GM12864 (cell line): ENCODE measurements around the gene FIBCD1.

Experiments
- DNase-seq: peaks from one replicate; pipeline ENCODE4 v3.0.0-alpha.2; 2011; ENCODE audit warnings: low read depth
- H3K4me3 ChIP-seq: 2 replicates; pipeline ENCODE4 v1.5.1; 2011; ENCODE audit warnings: mild to moderate bottlenecking, low read depth, low read length, control low read depth
- TF ChIP-seq, protein P1 (sequence below): IDR thresholded peaks from 2 replicates; pipeline ENCODE4 v1.5.1; 2011; ENCODE audit warnings: low read depth, mild to moderate bottlenecking, moderate library complexity, low read length, control low read depth, inconsistent platforms; ENCODE audit errors: missing control alignments

The FIBCD1 gene

DNA sequence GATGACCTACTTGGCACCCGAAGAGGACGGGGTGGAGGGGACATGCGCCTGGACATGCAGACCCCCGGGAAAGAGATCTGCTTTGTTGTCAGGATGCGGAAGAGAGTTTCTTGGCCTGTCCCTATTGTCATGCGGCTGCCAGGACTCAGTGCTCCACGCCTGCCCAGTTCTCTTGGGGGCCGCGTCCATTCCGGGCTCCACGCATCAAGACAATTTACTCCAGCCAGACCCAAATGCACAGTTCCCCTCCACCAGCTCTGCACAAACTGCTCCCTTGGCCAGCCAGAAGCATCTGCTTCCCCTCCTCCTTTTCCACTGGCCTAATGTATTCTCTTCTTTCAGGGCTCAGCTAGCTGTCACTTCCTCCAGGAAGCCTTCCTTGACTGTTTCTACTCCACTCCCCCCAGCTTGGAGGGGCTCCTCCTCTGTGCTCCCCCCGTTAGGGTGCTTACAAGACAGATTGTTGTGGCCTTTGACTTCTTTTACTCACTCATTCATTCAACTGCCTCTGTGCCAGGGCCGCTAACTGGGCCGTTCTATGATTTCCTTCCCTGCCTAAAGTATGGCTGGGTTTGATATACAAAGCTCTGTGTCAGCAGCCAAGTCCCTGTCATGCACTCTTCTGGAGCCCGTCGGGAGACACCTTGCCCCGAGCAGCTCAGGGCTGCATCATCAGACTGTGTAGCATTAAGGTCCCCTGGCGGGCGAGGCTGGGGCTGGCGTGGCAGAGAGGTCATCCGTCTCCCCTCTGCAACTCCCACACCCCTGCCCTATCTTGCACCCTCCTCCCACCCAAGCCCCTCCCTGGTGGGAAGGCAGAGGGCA lies 6.6 kb downstream of the FIBCD1 start:
- DNase-seq, result no peak
- TF ChIP-seq, protein P1, sequence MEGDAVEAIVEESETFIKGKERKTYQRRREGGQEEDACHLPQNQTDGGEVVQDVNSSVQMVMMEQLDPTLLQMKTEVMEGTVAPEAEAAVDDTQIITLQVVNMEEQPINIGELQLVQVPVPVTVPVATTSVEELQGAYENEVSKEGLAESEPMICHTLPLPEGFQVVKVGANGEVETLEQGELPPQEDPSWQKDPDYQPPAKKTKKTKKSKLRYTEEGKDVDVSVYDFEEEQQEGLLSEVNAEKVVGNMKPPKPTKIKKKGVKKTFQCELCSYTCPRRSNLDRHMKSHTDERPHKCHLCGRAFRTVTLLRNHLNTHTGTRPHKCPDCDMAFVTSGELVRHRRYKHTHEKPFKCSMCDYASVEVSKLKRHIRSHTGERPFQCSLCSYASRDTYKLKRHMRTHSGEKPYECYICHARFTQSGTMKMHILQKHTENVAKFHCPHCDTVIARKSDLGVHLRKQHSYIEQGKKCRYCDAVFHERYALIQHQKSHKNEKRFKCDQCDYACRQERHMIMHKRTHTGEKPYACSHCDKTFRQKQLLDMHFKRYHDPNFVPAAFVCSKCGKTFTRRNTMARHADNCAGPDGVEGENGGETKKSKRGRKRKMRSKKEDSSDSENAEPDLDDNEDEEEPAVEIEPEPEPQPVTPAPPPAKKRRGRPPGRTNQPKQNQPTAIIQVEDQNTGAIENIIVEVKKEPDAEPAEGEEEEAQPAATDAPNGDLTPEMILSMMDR, result peak; percentile 41
- no peak overlapping the region for H3K4me3 ChIP-seq

DNA sequence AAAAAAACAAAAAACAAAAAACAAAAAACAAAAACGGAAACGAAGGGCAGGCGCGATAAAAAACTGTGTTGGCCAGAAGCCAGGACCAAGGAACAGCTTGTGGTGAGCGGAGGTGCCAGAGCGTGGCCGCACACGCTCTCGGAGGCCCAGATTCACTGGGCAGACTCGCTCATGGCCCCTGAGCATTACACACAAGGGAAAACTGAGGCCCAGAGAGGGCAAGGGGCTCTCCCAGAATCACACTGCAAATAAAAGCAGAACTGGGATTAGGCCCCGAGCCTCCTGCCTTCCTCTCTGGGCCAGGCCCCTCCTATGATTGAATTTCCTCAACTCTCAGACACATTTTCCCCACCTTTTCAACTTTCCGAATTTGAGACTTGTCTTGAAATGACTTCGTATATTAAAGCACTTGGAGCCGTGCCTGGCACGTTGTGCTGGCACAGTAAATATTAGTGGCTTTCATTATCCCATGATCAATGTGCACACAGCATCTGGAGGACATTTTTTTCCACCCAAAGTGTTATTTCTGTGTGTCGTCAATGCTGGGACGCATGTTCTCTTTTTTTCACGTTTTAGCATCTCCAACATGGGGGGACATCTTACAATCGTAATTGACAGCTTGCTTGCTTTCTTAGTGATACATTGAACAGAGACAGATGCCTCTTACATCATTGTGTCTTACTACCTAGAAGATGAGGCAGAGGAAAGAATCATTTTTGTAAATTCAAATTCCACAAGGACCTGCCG lies 7.4 kb downstream of the FIBCD1 start:
- TF ChIP-seq, protein P1, result no peak
- DNase-seq, result no peak
- H3K4me3 ChIP-seq, result no peak overlapping the region

DNA sequence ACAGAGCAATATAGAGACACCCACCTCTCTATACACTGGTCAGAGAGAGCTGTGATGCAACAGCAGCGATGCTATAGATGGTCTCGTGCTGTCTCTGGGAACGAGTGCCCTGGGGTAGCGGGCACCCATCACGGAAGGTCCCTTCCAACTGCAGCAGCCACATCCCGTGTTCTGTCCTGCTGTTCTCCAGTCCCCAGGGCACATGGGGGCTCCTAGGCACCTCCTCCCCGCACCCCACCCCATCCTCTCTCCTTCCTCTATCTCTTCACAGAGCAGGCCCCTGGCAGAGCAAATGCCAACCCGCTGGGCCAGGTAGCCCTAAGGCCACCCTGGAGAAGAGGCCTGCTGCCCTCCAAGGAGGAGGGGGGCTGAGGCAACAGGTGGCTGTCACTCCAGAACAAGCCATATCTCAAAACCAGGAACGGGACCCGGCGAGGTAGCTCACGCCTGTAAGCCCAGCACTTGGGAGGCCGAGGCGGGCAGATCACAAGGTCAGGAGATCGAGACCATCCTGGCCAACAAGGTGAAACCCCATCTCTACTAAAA lies 8.2 kb downstream of the FIBCD1 start:
- DNase-seq, result no peak
- TF ChIP-seq, protein P1, result no peak
- H3K4me3 ChIP-seq, result no peak overlapping the region

DNA sequence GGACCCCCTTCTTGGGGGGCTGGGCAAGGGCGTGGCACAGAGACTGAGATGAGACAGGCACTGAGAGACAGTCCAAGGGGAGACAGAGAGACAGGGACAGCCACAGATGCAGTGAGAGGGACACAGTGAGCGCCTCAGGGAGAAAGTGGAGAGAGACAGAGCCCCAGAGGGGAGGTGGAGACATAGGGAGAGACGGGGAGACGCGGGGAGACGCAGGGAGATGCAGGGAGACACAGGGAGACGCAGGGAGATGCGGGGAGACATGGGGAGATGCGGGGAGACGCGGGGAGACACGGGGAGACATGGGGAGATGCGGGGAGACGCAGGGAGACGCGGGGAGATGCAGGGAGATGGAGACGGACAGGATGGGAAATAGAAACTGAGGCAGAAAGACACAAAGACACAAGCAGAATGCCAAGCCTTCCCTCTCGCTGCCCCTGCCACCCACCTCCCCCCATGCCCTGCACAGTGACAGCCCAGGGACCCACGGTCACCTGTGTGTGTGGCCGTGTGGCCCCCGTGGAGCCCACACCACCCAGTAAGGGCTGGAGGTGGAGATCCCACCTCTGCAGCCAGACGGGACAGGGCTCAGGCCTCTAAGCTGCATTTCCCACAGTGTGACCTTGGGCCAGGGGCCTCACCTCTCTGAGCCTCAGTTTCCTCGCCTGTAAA lies 8.8 kb downstream of the FIBCD1 start:
- TF ChIP-seq, protein P1, result no peak
- no peak overlapping the region for H3K4me3 ChIP-seq
- DNase-seq, result no peak

DNA sequence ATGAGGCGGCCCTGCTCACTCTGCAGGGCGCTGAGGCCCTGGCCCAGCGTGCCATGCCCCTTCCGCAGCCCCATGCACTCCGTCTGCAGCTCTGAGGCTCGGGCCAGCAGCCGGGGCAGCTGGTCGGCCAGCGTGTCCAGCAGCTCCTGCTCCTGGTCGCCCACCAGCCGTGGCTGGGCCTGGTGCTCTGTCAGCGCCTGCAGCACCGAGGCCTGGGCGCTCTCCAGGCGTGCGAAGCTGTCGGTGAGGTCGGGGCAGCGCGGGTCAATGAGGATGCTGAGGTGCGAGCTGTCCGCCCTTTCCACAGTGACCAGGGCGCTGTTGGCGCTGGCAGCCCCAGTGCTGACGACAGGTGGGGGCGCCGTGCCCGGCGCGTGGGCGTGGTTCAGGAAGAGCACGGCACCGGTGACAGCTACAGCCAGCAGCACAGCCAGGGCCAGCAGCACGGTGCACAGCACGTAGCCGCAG lies 9.4 kb downstream of the FIBCD1 start:
- no peak for DNase-seq
- H3K4me3 ChIP-seq, result no peak overlapping the region
- TF ChIP-seq, protein P1, result no peak

DNA sequence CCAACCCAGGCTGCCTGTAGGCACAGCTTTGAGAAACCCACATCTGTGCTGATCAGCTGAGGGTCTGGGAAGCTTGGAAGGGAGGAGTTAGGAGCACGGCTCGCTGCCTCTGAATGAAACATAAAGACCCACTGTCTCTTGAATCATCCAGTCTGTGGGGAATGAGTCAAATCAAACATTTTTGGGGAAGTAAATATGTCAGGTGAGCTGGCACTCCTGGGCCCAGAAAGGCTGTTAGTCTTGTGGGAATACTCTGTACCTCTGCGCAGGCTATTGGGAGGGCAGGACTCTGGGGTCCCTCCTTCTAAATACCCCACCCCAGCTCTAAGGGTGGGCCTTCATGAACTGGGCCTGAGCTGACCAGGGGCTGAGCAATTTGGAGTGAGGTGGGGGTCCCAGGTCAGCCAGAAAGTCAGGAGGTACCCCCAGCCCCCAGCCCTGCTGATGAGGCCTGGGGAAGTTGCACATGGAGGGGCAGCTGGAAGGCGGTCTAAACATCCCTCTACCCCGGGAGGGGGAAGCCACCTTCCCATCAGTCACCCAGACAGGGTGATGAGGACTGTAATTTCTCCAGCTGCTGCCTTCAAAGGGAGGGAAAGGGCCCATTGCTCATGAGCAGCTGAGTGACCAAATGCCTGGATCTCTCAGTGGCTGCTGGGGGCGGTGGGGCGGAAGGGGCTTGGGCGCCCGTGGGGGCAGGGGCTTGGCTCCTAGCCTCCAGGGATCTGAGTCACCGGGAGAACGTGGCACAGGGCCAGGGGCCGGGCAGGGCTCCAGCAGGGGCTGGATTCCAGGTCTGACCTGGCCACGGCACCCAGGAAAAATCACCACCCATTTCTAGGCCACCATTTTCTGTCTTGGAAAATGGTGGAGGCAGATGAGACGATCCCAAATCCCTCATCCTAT lies 10.8 kb downstream of the FIBCD1 start:
- H3K4me3 ChIP-seq, result no peak overlapping the region
- DNase-seq, result peak; percentile 45
- TF ChIP-seq, protein P1, result no peak
